ENCODE measurements around the gene FRS3.

- TF ChIP-seq CTCF (conservative IDR thresholded peaks at IDR 0.05; ENCODE audit: low read depth, low read length): peak; percentile 88
- TF ChIP-seq EZH2phosphoT487 (IDR thresholded peaks at IDR 0.05; ENCODE audit: borderline replicate concordance, low read length): no peak
These were observed at the start of gene FRS3 for GRCh38 chr6:41779788-41780550.

Measured in PC-3 (cell line).